NCI-H510A (cell line): ENCODE data around the gene TOR2A.
"Not testable (repeated sequence)": the region's sequence is repeated elsewhere in the genome, so short reads cannot be mapped to it uniquely, and the experiment has no call there.

Experiments
- DNase-seq: peaks from one replicate; lab custom pipeline; 2025; lab: John Stamatoyannopoulos, UW

The TOR2A gene

DNA sequence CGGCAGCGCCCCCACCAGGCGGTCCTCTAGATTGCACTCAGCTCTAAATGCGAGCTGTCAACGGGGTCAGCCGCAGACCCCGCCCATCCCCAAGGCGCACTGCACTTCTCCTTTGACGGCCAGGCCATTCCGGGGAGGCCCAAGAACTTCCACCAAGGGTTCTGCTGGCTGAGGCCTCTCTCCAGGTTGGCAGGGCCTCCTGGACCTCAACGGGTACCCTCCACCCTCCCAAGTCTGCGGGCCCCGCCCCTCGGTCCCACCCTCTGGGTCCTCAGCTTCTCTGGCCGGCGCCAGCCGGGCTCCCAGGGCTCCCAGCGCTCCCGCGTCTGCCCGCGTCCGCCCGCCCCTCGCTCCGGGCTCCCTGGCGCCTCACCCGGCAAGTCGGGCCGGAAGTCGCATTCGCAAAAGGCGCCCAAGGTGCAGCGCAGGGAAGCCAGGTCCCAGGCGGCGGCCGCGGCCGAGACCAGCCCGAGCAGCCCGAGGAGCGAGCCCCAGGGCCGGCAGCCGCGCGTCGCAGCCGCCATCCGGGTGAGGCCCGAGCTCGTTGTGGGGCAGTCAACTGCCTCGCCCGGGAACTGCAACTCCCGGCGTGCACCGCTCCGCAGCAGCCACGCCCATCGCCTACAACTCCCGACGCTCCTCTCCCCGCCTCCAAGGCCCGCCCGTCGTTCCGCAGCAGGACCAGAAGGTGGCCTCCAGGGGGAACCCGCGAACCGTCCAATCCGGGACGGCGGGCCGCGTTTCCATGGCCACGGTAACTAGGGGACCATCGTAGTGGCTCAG is at the start of gene TOR2A:
TSS of gene TOR2A (minus strand) at position 548 of the 783 bp plus-strand sequence. CDS start at position 524, 24 bp downstream.
- peak; percentile 95 for DNase-seq

DNA sequence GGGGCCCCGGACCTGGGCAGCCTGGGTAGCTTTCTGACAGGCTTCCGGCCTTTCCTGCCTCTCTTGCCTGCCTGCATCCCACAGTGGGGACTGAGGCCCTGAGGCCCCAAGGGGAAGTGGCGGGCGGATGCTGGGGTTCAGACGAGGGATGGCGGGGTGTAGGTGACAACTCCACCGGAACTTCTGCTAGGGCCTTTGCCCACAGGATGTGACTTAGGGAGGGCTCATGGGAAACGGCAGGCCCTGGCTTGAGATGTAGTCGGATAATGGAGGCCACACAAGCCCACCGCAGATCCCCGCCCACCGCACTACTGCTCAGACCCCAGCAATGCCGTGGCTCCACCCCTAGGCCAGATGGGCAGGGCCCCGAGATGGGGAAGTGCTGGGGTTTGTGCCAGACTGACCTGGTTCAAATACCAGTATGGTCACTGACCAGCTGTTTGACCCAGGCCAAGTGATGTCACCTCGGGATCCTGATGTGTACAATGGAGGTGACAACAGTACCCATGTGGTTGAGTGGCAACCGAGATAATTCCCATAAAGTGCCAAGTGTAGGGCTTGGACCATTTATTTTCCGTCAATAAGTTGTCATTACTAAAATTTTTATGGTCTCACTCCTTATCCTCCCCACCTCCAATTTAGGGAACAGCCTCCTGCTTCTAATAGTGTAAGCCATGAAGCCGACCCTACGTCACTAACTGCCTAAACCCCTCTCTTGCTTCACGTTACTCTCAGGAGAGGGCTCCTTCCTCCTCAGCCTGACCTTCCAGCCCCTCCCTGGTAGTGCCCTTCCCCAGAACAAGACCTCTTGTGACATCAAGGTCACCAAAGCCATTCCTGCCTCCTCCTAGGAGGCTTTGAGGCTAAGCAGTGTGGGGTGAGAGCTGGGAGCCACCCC is 48.3 kb upstream of the TOR2A start:
- DNase-seq, result no peak

DNA sequence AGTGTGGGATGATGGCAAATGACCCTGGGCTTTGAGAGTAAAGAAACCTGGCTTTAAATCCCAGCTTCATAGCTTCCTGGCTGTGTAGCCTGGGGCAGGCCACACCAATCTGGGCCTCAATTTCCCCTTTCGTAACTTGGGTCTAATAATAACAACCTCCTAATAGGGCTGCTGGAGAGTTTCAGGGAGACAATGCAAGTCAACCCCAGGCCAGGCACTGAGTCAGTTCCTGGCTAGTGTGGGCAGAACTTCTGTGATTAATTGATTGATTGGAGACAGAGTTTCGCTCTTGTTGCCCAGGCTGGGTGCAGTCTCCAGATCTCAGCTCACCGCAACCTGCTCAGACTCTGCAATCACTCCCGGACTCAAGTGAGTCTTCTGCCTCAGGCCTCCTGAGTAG is 46.7 kb upstream of the TOR2A start:
- DNase-seq, result no peak

DNA sequence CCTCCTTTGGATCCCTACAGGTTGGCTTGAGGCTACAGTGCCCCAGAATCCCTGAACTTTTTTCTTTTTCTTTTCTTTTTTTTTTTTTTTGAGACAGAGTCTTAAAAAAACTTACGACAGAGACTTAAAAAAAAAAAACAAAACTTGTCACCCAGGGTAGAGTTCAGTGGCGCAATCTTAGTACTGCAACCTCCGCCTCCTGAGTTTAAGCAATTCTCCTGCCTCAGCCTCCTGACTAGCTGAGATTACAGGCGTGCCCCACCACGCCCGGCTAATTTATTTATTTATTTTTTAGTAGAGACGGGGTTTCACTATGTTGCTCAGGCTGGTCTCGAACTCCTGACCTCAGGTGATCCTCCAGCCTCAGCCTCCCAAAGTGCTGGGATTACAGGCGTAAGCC is 45.8 kb upstream of the TOR2A start:
- DNase-seq, result not testable (repeated sequence)

DNA sequence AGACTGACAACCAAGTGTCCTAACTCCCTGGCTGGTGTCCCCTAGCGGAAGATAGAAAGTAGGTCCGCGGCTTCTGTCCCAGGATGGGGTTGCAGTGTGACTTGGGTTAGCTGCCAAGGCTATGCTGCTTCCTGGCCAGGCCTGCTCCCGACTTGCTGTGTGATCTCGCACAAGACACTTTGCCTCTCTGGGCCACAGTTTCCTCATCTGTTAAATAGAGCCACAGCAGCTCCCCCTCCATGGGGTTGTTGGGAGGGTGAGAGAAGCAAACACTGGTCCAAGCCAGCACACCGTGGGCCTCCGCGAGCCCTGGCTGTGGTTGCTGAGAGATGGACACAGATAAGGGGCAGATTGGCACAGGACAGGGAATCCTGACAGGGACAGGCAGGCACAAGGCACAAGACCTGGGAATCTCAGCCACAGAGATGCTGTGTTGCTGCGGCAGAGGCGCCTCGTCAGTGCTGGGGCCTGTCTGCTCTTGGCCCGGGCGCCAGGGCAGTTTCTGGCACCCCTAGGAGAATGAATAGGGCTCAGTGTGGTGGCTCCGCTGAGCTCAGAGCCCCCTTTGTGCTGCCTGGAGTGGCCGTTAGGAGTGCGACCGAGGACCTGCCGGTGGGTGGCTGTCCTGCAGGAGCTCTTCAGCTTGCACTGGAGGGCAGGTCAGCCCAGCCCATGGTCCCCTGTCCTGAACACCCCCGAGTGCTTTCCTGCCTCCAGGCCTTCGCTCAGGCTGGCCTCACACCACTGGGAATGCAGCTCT is 45.2 kb upstream of the TOR2A start:
- DNase-seq, result no peak

DNA sequence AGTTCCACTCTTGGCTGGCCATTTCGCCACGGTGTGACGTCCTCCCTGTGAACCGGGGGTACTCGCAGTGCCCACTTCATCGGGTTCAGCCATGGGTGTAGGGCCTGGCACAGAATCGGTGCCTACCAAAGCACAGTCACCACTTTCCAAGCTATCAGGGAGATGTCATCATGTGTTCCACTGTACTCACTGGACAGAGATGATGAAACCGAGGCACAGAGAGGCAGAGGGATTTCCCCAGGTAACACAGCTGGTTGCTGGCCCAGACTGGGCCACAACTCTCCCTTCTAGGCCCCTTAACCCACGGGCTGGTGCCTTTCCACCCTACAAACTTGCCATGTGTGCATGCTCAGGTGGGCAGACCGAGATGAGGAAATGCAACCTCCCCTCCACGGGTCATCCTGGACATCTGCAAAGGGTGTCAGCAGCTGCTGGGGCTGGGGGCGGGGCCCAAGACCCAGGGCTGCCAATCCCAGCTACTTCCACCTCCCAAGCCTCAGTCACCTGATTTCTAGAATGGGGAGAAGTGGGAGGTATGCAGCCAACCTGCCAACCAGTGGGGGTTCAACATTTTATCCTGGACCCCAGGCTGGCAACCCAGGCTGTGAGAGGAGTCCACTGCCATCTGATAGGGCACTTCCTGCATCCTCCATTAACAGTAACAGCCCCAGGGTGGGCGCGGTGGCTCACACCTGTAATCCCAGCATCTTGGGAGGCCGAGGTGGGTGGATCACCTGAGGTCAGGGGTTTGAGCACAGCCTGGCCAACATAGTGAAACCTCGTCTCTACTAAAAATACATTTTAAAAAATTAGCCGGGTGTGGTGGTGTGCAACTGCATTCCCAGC is 44.3 kb upstream of the TOR2A start:
- no peak for DNase-seq

DNA sequence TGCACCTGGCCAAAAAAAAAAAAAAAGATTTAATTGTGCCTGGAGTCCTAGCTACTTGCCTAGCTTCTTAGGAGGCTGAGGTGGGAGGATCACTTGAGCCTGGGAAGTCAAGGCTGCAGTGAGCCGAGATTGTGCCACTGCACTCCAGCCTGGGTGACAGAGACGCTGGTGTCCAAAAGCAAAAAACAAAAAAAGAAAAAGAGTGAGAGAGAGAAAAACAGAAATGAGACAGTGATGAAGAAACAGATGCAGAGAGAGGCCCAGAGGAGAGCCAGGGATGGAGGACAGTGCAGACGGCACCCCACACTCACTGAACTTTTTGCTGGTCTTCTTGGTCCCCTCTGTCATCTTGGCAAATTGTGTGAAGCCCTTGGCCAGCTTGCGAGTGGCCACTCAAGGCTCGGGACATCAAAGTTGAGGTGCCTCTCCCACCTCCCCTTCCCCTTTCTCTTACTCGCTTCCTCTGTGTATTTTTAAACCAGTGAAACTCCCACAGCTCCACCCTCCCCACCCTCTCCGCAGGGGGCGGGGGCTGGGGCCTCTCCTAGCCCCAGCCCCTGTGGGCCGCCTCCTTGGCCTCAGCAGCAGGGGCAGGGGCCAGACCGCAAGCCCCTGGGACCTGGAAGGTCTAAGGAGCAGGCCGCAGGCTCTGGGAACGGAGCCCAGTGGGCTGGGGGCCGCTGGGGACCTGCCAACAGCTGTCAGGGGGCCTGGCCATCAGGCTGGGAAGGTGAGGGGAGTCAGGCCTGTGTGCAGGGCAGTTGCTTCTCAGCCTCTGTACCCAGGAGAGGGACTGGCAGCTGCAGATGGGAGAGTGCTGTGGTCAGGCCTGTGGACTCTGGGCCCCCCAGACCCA is 43.4 kb upstream of the TOR2A start, which contains the start of gene SH2D3C:
TSS of gene SH2D3C (minus strand) at position 387 of the 856 bp plus-strand sequence. CDS start at position 348, 39 bp downstream.
- DNase-seq, result no peak

DNA sequence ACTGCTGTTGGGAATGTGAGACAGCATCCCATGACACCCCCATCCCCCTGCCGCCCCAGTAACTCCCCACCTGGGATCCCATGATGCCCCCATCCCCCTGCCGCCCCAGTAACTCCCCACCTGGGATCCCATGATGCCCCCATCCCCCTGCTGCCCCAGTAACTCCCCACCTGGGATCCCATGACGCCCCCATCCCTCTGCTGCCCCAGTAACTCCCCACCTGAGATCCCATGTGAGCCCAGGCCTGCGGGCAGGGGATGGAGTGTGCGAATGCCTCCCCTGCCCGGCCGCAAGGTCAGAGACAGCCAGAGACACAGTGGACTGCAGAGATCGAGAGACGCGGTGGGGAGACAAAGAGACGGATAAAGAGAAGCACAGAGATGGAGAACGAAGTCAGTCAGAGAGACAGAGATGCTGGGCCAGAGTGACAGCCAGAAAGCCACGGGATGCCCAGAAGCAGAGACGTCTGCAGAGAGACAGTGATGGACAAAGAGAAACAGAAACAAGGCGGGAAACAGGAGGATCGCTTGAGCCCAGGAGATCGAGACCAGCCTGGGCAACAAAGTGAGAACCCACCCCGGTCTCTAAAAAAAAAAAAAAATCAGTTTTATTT is 42.4 kb upstream of the TOR2A start:
- DNase-seq, result no peak

DNA sequence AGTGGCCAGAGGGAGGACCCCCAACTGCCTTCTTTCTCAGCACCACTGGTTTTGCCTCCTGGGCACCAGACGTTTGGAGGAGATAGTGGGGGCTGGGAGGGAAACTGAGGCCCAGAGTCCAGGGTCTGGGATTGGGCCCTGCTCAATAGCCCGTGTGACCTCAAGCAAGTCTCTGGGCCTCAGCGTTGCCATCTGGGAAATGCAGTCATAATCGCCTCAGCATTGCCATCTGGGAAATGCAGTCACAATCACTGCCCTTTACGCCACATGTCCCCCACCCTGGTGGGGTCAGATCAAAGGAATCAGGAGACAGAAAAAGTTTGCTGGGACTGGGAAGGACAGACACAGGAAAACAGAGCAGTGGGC is 41.8 kb upstream of the TOR2A start:
- DNase-seq, result no peak

DNA sequence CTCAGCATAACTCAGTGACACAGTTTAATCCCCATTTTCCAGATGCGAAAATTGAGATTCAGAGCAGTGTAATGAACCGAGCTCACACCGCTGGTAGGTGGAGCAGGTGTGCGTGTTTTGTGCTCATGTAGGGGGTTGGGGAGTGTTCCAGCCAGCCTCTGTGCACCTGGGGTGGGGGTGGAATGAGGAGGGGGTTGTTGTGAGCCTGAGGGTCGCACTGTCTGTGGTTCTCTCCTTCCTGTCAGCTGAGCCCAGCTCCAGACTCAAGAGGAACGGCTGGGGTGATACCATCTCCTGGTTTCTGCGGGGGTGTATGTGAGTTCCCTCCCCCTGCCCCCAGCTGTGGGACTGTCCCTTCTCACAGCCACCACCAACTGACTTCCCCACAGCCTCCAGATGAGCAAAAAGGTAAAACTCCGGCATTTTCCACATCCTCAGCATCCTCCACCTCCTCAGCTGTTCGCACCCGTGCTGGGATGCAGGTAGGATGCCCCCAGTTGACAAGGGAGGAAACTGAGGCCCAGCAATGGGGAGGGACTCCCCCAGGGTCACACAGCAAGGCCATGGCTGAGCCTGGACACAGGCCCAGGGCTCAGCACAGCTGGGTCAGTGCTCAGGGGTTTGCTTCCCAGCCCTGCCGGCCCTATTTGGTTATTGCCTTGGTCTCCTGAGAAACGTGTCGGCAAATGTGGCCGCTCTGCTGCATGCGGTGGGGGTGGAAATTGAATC is 41.3 kb upstream of the TOR2A start:
- DNase-seq, result no peak

DNA sequence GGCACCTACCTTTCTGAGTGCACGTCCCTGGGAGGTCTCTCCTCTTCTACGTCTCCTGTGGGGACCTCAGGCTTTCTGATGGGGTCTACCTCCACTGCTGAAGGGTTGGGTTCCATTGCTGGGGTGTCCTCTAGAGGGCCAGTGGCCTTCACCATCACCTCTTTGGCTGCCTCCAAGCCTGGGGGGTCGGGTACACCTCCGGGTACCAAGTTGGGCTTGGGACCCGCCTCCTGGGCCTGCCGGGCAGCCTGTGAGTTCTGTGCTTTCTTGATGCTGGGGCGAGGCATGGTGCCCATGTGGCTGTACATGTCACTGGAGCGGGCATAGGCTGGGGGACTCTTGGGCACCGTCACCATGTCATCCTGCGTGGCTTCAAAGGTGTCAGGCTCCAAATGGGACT is 38.9 kb upstream of the TOR2A start:
- no peak for DNase-seq

DNA sequence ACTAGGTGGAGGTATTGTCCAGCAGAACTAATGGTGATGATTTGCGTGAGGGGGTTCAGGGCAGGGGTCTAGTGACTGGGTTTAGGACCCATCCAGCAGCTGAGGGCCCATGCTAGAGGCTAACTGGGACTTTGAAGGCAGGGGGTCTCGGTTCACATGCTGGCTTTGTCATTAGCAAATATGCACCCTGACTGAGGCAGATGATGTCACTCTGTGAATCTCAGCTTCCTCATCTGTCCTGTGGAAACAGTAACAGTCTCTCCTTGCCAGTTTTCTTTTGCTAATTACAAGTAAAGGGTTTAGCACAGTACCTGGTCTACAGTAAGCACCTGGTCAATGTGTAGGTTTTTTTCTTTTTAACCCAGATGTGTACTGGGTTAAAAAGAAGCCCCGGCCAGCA is 38.2 kb upstream of the TOR2A start:
- no peak for DNase-seq

DNA sequence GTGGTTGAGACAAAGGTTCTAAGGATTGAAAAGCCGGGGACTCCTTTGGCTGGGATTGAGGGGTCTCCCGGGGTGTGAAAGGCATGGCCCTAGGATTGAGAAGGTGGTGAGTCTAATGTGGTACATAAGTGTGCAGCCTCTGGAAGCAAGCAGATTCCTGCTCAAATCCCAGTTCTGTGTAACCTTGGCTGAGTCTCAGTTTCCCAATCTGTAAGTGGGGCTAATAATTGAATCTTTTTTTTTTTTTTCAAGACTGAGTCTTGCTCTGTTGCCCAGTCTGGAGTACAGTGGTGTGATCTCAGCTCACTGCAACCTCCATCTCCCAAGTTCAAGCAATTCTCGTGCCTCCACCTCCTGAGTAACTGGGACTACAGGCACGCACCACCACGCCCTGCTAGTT is 37.5 kb upstream of the TOR2A start:
- no peak for DNase-seq

DNA sequence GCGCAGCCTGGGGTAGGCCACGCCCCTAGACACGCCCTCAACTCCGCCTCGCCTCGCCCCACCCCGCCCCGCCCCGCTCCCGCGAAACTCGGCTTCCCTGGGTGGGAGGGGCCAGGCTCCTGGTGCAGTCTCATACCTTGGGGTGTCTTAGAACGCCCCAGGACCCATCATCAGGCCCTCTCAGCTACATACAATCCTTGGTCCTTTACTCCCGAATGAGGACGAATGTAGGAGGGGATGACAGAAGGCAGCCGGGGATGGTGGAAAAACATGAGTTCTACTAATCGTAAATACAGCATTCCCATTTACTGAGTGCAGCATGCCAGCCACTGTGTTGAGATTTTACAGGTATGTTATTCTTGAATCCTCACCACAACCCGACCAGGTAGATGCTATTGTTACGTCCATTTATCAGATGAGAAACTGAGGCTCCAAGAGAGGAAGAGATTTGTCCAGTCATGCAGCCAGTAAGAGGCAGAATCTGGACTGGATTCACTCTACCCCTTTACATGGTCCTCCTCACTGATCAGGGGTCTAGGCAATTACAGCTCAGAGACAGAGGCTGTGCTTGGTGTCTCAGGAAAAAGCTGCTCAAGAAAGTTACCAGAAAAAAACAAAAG is 36.6 kb upstream of the TOR2A start:
- DNase-seq, result no peak

DNA sequence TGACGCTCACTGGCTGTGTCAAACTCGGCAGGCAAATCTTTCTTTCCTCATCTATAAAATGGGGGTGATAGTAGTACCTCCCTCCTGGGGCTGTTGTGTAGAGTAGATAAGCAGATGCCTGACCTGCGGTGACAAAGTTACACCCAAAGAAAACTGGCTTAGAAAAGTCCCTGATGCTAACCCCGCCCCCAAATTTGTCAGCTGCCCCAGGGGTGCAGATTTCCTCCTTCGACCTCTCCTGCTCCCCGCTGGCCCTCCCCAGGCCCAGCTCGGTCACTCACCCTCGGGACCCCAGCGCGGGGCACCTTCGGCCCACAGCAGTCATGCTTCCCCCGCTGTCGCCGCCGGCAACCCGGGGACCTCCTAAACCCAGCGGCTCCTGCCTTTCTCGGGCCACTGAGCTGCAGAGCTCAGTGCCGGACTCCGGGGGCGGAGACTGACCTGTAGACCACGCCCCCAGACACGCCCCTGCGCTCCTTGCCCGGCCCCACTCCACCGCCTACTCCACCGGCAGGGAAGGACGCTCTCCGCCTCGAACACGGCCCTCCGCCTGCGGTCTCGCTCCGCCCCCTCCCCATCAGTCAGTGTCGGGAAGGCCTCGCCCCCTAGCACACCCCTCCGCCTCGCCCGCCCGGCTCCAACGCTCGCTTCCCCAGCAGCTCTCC is 35.9 kb upstream of the TOR2A start:
- peak; percentile 92 for DNase-seq

DNA sequence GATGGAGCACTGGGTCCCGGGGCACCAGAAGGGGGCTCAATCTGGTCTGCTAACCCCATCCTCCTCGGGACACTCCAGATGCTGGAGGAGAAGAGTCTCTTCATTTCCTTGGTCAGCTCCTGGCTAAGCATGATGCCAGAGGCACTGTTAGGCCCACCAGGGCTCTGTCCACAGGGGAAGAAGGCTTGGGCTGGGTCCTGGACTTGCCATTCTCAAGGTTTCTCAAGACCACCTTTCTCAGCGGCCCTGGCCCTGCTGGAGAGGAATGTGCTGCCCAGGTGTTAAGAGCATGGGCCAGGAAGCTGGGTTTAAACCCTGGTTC is 35.5 kb upstream of the TOR2A start:
- no peak for DNase-seq

DNA sequence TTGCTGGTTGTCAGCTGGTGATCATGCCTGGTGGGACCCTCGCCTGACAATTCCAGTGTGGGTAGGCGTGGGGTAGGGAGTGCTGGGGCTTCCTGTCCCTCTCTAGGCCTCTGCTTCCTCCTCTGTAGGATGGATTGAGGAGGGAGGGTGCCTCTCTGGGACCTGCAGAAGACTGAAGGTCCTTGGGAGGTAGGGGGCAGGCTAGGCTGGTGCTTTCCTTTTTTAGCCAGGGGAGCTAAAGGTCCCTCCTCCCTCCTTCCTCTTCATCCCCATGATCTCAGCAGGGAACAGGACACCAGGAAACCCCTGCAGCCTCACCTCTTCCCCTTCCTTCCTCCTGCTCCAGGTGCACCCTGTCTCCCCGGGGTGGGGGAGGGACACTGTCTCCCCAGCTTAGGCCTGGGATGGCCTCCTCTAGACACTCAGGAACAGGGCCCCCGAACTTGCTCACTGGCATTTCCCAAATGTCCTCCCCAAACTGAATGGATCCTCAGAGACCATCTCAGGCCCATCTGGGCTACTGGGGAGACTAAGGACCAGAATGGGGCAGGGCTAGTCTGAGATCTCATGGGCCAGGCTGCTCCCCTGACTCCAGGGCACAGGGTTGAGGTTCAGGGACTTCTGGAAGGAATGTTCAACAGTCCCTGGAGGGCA is 35.0 kb upstream of the TOR2A start:
- DNase-seq, result no peak

DNA sequence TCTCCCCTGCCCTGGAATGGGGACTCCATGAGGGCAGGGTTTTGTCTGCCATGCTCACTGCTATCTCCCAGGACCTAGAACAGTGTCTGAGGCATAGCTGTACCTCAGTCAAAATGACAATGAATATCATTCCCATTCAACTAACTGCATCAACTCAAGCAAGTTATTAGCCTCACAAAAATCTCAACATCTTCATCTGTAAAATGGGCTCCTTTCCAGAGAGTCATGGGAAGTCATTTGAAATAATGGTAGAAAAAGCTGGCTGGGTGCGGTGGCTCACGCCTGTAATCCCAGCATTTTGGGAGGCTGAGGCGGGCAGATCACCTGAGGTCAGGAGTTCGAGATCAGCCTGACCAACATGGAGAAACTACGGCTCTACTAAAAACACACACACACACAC is 34.0 kb upstream of the TOR2A start:
- DNase-seq, result no peak
